Upper lobe of left lung (tissue), 4 donors: ENCODE measurements around the gene ABHD1.

Source experiments
- EP300 ChIP-seq, 4 donors: sonication (generic); formaldehyde crosslinking; IDR thresholded peaks; one replicate each; pipeline ENCODE4 v1.5.1; 2017; ENCODE audit warnings: antibody characterized with exemption in 4 of 4, control low read depth in 2 of 4
- POLR2A ChIP-seq, 4 donors: fragments of 450-650 bp; IDR thresholded peaks; one replicate each; pipeline ENCODE4 v1.5.1; 2016 to 2017; ENCODE audit warnings: antibody characterized with exemption in 4 of 4, mild to moderate bottlenecking in 2 of 4
- TF ChIP-seq, protein P1 (sequence below), 6 experiments: fragments of 450-650 bp in 4 of 6; fragments of 200-600 bp in 2 of 6; sonication (generic) in 2 of 6; IDR thresholded peaks; one replicate each; pipeline ENCODE4 v1.5.1; 2016 to 2019; ENCODE audit warnings: antibody characterized with exemption in 6 of 6

DNA sequence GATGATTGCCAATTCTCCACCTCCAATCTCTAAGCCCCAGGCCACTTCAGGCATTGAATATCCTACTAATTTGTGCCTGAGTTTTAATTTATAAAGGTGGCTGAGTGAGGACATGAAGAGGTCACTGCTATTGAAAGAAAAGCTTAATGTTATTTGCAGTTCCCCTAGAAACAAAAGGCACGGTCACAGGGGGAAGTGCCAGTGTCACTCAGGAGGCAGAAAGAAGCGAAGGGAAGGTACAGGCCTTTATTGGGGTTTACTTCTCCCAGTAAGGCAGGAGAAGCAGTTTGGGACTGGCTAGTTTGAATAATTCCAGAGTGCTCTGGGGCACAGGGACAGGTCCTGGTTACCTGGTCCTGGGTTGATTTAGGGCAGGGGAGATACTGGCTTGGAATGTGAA is 1.7 kb upstream of the ABHD1 start:
- TF ChIP-seq, protein P1, sequence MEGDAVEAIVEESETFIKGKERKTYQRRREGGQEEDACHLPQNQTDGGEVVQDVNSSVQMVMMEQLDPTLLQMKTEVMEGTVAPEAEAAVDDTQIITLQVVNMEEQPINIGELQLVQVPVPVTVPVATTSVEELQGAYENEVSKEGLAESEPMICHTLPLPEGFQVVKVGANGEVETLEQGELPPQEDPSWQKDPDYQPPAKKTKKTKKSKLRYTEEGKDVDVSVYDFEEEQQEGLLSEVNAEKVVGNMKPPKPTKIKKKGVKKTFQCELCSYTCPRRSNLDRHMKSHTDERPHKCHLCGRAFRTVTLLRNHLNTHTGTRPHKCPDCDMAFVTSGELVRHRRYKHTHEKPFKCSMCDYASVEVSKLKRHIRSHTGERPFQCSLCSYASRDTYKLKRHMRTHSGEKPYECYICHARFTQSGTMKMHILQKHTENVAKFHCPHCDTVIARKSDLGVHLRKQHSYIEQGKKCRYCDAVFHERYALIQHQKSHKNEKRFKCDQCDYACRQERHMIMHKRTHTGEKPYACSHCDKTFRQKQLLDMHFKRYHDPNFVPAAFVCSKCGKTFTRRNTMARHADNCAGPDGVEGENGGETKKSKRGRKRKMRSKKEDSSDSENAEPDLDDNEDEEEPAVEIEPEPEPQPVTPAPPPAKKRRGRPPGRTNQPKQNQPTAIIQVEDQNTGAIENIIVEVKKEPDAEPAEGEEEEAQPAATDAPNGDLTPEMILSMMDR (IDR thresholded peaks at IDR 0.05) = no peak
- TF ChIP-seq EP300 (IDR thresholded peaks at IDR 0.05) (no peak), POLR2A (IDR thresholded peaks at IDR 0.05) (no peak)
